CD4-positive, alpha-beta T cell treated with Interferon gamma for 1 hour (primary cell): ENCODE measurements around the gene KRTAP10-10.
"Not testable (repeated sequence)": the region's sequence is repeated elsewhere in the genome, so short reads cannot be mapped to it uniquely, and the experiment has no call there.

ENCODE experiments used
- DNase-seq: peaks from one replicate; pipeline ENCODE4 v3.0.0-alpha.2; 2020

Gene KRTAP10-10

DNA sequence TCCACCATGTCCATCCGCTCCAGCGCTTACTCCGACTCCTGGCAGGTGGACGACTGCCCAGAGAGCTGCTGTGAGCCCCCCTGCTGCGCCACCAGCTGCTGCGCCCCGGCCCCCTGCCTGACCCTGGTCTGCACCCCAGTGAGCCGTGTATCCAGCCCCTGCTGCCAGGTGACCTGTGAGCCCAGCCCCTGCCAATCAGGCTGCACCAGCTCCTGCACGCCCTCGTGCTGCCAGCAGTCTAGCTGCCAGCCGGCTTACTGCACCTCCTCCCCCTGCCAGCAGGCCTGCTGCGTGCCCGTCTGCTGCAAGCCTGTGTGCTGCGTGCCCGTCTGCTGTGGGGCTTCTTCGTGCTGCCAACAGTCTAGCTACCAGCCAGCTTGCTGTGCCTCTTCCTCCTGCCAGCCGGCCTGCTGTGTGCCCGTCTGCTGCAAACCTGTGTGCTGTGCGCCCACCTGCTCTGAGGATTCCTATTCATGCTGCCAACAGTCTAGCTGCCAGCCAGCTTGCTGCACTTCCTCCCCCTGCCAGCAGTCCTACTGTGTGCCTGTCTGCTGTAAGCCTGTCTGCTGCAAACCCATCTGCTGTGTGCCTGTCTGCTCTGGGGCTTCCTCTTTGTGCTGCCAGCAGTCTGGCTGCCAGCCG lies 9.9 kb upstream of the KRTAP10-10 start:
- DNase-seq = not testable (repeated sequence)

DNA sequence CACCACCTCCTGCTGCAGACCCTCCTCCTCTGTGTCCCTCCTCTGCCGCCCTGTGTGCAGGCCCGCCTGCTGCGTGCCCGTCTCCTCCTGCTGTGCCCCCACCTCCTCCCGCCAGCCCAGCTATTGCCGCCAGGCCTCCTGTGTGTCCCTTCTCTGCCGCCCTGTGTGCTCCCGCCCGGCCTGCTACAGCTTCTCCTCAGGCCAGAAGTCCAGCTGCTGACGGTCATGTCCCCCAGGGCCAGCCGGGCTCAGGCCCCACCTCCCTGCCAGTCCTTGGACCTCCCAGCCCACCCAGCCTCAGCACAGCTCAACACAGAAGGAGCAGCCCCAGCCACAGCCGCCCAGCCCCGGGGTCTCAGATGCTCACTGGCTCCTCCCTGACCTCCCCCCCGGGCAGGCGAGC lies 9.3 kb upstream of the KRTAP10-10 start:
- not testable (repeated sequence) for DNase-seq

DNA sequence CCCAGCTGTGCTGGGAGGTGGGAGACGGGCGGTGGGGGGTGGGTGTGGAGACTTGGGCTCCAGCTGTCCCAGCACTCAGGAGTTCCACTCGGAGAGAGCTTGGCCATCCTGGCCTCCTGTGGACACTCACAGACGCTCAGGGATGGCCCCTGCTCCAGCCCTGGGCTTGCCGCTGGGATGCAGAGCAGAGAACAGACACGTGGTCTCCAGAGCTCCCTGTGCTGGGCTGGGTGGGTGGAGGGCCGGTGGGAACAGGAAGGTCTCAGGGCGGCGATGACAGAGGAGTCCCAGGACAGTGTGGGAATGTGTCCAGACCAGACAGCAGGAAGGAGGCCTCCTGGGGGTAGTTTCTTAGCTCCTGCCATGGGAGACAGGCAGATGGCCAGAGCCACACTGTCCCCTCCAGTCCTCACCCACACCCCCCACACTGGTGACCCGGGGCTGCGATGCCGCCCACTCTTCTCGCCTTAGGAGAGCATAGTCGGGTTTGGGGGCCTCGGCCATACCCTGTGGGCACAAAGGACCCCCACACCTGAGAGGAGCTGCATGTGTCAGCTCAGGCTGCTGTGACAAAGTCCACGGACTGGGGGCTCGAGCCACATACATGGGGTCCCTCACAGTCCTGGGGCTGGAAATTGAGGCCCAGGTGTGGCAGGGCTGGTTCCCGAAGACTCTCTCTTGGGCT lies 8.3 kb upstream of the KRTAP10-10 start:
- DNase-seq = no peak

DNA sequence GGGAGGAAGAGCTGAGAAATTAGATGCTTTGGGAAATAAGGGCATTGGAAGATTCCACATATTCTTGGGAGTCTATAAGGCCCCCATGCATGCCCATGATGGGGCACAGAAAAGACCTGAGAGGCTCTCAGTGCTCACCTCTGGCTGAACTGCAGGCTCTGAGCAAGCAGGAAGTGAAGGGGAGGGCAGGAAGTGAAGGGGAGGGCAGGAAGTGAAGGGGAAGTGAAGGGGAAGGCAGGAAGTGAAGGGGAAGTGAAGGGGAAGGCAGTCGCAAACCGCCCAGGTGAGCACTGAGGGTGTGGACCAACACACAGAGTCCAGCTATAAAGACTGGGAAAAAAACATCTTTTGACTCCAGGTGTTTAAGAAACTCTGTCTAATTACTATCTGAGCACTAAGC lies 6.7 kb upstream of the KRTAP10-10 start:
- DNase-seq = peak; percentile 18

DNA sequence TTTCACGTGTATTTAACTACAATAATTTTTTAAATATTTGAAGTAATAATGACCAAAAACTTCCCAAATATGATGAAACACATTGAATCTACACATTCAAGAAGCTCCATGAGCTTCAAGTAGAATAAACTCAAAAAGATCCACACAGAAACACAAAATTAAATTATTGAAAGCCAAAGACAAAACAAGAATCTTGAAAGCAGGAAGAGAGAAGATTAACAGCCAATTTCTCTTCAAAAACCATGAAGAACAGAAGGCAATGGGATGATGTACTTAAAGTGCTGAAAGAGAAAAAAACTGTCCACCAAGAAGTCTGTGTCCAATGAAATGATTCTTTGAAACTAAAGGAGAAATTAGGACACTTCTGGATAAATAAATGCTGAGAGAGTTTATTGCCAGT lies 5.1 kb upstream of the KRTAP10-10 start:
- no peak for DNase-seq

DNA sequence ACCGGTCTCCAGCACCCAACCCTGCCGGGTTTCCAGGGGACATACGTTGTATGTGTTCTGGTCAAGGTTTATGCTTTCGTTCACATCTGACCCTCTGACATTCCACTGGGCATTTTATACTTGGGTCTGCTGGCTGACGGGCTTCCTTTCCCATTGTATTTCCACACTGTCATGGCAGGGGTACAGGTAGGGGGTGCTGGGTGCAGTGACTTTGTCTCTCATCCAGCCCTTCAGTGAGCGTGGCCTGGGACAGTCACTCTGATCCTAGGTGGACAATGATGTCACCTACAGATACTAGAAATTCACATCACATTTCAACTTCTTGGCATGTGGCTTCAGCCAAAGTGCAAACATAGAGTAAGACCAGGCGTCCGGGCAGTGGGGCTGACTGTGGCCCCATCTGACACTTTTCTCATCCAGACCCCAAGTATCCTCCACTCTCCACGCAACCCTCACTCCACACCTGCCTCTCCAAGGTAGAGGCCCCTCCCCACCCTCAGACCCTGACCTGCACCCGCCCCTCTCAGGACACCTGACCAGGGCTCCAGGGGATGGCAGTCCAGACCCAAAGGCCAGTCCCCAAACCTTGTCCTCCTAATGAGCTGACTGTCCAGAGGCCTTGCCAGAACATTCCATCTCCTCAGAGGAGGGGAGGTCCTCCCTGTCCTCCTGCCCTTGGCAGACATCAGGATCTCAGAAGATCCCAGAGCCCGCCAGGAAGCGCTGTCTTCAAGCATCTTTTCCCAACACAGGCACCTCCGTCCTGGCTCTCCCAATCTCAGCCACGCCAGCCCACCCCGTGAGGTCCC lies 743 bp upstream of the KRTAP10-10 start:
- DNase-seq = no peak

DNA sequence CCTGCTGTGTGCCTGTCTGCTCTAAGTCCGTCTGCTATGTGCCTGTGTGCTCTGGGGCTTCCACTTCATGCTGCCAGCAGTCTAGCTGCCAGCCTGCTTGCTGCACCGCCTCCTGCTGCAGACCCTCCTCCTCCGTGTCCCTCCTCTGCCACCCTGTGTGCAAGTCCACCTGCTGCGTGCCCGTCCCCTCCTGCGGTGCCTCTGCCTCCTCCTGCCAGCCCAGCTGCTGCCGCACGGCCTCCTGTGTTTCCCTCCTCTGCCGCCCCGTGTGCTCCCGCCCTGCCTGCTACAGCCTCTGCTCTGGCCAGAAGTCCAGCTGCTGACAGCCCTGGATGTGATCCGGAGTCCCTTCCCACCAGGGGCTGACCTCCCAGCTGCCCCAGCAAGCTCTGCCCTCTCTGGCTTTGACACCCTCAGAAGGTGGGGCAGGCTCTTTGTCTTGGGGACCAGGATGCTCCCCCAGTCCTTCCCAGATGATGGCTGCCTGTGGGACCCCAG lies 744 bp downstream of the KRTAP10-10 start:
- not testable (repeated sequence) for DNase-seq

DNA sequence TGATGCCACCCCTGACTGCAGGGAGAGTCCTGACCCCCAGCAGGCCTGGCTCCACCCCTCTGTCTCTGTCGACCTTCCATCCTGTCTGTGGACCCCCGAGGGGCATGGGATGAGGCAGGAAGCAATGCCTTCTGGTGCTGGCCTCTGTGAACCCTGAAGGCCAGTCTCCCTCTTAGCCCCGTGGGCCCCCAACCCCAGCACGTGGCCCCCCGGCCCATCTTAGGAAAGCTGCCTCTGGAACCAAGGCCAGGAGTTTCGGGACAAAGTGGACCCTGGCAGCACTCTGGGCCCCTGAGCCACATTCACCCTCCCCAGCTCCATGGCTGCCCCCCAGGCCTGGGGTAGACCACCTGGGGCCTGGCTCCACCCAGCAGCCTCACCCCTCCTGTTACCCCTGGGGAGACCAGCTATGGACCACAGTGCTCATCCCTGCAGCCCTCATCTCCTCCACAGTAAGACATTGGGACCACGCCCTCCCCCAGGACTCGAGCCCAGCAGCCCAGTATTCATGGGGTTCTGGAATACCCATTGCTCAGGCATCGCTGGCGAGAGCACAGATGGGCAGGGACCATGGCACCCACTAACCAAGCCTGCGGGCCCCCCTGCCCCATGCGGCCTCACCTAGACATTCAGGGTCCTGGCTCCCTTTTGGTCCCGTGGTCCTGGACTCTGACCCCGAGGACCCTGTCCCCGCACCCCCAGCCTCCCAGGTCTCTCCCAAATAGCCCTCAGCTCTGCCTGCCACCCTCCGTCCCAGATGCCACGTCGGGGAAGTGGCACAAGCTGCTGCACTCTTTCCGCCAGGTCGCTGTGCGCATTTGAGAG lies 1.6 kb downstream of the KRTAP10-10 start:
- not testable (repeated sequence) for DNase-seq

DNA sequence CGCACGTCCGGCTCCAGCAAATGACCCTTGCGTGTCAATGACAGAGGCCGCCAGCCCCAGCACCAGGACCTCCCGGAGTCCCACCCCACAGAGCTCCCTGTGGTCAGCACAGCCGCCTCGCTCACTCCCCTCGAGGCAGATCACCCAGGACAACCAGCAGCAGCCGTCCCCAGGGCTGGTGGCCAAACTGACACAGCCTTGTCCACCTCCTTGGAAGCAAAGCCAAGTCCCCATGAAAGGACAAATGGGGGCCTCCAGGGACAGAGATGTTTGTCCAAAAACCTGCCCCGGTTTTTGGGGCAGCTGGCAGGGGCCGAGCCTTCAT lies 2.1 kb downstream of the KRTAP10-10 start:
- DNase-seq = no peak

DNA sequence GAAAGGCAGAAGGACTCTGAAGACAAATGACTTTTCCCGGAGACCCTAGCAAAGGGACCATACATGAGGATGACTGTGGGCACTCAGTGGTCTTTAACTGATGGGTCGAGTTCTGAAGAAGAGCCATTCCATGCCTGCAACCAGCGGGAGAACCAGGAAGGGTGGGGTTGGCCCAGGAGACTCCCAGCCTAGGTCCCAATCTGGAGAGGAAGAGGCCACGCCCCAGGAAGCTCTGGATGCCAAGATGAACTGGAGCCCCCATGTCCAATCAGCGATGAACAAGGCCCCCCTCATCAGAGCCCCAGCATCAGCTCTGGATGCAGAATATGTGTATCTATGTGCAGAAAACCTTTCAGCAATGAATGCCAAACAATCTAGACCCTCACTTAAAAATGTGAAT lies 3.6 kb downstream of the KRTAP10-10 start:
- DNase-seq = no peak

DNA sequence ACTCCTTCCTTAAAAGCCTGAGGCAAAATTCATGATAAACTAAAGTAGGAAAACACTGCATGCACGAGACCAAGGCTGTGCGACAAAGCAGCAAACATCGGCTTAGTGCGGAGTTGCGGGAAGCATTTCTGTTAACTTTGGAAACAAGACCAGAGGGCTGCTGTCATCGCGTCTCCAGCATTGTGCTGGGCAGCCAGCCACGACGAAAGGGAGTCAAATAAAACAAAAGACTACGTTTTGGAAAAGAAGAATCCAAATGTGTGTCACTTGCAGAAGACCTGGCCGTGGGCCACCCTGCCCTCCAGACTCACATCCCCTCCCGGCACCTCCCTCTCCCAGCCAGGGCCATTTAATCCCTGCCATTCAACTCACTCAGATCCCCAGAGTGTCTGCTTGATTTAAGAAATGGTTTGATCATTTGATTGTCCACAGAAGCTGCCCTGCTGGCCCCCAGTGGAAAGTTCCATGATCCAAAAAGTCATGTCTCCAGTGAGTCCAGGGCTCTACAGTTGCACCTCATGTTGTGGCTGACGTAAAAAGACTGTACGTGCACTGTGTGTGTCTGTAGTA lies 6.7 kb downstream of the KRTAP10-10 start:
- no peak for DNase-seq

DNA sequence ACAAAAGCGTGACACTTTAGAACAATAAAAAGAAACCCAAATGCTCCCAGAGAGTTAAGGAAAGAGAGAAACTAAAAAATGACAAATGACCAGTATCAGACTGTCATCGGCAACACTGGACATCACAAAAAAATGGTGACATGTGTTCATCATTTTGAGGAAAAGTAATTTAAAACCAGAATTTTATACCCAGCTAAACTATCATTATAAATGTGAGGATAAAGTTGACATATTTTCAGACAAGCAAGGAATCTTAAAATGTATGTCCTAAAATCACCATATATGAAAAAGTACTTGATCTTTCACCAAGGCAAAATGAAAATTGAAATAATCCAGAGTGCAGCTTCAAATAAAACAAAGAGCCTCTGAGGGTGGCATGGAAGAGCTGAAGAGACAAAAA lies 7.7 kb downstream of the KRTAP10-10 start:
- no peak for DNase-seq

DNA sequence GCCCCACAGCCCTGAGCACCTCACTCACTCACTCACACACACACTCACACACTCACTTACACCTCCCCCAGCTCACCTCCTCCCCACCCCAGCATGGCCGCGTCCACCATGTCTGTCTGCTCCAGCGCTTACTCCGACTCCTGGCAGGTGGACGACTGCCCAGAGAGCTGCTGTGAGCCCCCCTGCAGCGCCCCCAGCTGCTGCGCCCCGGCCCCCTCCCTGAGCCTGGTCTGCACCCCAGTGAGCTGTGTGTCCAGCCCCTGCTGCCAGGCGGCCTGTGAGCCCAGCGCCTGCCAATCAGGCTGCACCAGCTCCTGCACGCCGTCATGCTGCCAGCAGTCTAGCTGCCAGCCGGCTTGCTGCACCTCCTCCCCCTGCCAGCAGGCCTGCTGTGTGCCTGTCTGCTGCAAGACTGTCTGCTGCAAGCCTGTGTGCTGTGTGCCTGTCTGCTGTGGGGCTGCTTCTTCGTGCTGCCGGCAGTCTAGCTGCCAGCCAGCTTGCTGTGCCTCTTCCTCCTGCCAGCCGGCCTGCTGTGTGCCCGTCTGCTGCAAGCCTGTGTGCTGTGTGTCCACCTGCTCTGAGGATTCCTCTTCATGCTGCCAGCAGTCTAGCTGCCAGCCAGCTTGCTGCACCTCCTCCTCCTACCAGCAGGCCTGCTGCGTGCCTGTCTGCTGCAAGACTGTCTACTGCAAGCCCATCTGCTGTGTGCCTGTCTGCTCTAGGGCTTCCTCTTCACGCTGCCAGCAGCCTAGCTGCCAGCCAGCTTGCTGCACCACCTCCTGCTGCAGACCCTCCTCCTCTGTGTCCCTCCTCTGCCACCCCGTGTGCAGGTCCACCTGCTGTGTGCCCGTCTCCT lies 9.4 kb downstream of the KRTAP10-10 start, which contains the start of gene KRTAP10-11:
TSS of gene KRTAP10-11 (plus strand) at position 49 of the 856 bp plus-strand sequence. CDS start at position 94, 45 bp downstream.
- not testable (repeated sequence) for DNase-seq

DNA sequence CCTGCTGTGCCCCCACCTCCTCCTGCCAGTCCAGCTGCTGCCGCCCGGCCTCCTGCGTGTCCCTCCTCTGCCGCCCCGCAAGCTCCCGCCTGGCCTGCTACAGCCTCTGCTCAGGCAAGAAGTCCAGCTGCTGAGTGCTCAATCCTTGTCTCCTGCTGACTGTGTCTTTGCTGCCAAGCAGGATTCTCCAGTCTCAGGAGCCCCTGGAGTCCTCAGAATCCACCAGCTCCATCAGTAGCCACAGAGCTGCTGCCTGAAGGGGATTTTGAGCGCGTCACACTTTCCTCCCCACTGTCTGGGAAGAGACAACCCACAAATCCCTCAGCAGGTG lies 10.0 kb downstream of the KRTAP10-10 start:
- DNase-seq = no peak

DNA sequence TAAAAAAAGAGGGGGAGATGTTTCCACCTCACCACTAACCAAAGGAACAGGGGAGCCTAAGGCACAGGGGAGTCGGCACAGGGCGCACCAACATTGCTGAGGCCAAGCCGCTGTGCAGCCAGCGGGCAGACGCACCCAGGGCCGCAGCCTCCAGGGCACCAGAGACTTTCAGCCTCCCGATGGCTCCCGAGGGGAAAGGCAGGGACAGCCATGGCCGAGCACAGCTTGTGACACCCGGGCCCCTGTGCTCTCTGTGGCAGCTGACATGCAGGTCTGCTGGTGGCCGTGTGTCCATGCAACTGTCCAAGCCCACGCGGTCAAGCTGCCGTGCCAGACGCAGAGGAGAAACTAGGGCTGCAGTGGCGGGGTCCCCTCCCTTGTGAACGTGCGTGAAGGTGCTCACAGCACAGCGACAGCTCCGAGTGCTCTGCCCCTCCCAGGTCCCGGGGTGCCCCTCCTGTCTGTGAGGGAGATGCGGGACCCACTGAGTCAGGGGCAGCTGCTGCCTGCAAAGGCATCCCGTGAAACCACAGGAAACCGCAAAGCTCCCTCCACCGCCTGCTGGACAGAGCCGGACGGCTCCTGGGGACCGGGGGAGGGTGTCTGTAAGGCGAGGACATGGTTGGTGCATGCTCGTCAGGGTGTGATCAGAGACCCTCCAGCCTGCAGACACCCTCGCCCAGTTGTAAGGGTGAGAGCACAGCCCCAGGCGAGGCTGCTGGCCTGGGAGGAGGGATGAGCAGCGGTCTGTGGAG lies 11.6 kb downstream of the KRTAP10-10 start:
- DNase-seq = no peak

DNA sequence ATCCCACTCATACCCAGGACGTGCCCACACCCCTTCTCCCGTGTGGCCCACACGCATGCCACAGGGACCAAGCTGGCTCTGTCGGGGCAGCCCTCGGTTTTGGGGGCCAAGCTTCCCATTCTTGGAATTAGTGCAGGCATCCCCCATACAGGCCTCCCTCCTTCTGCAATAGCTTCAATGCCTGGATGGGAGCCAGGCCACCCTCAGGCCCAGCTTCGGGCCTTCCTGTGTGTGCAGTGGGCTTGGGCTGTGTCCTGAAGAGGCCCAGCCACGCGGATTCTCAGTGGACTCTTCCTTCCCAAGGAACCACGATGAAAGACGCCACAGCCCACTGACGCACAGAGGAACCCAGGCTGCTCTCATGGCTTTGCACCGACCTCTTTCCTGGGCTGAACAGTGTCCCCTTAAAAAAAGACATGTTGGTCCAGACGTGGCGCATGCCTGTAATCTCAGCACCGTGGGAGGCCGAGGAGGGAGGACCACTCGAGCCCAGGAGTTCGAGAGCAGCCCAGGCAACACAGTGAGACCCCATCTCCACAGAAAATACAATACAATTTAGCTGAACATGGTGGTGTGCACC lies 12.5 kb downstream of the KRTAP10-10 start:
- no peak for DNase-seq

DNA sequence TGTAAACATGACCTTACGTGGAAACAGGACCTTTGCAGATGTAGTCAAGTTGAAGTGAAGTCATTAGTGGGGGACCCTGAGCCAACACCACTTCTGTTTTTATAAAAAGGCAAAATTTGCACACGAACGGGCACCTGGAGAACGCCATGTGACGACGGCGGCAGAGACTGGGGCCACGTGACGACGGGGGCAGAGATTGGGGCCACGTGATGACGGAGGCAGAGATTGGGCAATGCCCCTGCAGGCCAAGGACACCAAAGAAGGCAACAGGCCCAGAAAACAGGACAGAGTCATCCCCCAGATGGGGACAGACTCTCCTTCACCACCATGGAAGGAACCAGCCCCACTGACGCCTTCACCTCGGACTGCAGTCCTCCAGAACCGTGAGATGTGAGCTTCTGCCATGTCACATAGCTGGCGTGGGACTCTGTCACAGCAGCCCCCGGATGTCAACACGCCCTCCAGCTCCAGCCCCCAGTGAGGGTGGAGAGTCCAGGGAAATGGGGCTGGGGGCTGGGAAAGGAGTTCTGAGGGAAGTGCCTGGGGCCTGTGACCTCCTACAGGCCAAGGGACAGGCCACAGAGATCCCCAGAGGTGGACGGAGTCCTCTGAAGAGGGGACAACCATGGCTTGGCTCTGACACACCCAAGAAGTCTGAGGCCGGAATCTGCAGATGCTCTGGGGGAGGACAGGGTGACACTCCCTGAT lies 13.3 kb downstream of the KRTAP10-10 start:
- no peak for DNase-seq

DNA sequence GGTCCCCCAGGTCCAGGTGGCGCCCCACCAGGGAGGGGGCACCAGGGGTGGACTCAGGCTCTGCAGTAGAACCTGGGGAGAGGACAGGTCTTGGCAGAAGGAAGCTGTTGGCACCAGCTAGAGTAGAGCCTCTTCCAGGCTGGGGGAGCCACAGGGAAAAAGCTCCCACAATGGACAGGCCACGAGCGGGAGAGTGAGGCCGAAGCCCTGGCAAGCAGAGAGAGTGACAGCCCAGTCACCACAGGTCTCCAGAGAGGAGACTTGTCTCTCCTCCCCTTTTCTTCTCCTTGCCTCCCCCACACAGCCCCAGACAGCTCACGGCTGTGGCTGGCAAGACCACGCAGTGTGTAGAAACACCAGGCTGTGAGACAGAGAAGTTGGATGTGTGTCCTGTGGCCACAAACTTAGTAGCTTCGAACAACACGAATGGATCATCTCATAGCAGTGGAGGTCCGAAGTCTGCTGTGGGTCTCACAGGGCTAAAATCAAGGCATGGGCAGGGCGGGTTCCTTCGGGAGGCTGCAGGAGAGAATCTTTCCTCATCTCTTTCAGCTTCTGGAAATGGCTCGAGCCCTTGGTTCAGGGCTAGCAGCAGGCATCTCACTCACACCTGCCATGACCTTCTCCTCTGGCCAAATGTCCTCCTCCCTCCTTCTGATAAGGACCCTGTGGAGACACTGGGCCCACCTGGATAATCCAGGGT lies 14.0 kb downstream of the KRTAP10-10 start:
- no peak for DNase-seq

DNA sequence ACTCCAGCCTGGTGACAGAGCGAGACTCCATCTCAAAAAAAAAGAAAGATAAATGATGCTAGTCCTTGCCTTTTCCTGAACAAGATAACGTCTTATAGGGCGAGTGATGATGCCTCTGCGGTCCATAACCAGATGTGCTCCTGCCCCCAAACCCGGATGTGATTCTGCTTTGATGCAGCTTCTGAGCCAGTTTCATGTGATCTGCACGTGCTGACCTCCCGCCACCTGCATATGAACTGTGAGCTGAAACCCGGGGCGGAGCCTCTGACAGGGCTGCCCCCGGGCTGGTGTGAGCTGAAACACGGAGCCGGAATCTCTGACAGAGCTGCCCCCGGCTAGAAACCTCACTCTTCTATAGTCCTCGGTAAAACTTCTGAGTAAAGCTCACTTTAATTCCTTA lies 16.0 kb downstream of the KRTAP10-10 start:
- DNase-seq = no peak
